ENCODE data around the gene KIR2DL3.
A peak's percentile ranks its signal among the peaks of the same experiment; 100 is the strongest.
"Not testable (repeated sequence)": the region's sequence is repeated elsewhere in the genome, so short reads cannot be mapped to it uniquely, and the experiment has no call there.

KIR2DL3 gene

GRCh38 chr19:54739587-54740497 lies 1.5 kb downstream of the KIR2DL3 start:
- no peaks in the 10 kb centered on the region for H3K27me3 ChIP-seq (ENCODE audit: insufficient read depth, poor library complexity, severe bottlenecking)
- no peak overlapping the region for H3K27ac ChIP-seq (ENCODE audit: poor library complexity, severe bottlenecking)
- H3K9me3 ChIP-seq (ENCODE audit: severe bottlenecking), result no peaks in the 10 kb centered on the region
- H3K4me3 ChIP-seq (ENCODE audit: severe bottlenecking), result no peak overlapping the region
- no peaks in the 10 kb centered on the region for H3K36me3 ChIP-seq (ENCODE audit: low read depth)
- ATAC-seq (ENCODE audit: low read depth), result no peak
- H3K4me1 ChIP-seq (ENCODE audit: insufficient read depth, poor library complexity, severe bottlenecking), result no peaks in the 10 kb centered on the region
- no peak for DNase-seq (ENCODE audit: low spot score)
- TF ChIP-seq CTCF (IDR thresholded peaks at IDR 0.05; ENCODE audit: poor library complexity, severe bottlenecking), result no peak

DNA sequence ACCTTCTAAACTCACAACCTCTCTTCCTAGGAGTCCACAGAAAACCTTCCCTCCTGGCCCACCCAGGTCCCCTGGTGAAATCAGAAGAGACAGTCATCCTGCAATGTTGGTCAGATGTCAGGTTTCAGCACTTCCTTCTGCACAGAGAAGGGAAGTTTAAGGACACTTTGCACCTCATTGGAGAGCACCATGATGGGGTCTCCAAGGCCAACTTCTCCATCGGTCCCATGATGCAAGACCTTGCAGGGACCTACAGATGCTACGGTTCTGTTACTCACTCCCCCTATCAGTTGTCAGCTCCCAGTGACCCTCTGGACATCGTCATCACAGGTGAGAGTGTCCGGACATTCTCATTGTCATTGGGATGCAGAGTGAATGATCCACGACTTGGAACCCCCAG lies 3.6 kb downstream of the KIR2DL3 start:
- not testable (repeated sequence) for H3K27me3 ChIP-seq (ENCODE audit: insufficient read depth, poor library complexity, severe bottlenecking); H3K27ac ChIP-seq (ENCODE audit: poor library complexity, severe bottlenecking); H3K9me3 ChIP-seq (ENCODE audit: severe bottlenecking); DNase-seq (ENCODE audit: low spot score); ATAC-seq (ENCODE audit: low read depth); H3K4me3 ChIP-seq (ENCODE audit: severe bottlenecking); H3K36me3 ChIP-seq (ENCODE audit: low read depth); H3K4me1 ChIP-seq (ENCODE audit: insufficient read depth, poor library complexity, severe bottlenecking)

DNA sequence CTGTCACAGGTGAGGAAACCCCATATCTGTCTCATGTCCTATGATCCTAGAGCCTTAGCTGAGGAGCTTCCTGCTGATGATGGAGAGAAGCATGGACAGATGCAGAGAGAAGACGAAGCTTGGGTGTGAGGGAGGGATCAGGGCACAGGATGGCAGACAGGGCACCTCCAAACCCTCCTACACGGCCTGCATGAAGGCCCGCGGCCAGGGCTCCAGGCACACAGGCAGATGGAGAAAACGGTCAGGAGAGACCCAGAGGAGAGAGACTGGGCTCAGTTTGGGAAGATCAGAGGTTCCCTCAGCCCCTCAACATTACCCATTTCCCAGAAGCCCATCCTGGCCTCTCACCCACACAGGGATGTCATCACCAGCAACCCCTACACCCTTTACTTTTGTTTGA lies 5.8 kb downstream of the KIR2DL3 start:
- H3K36me3 ChIP-seq (ENCODE audit: low read depth); H3K9me3 ChIP-seq (ENCODE audit: severe bottlenecking); H3K4me3 ChIP-seq (ENCODE audit: severe bottlenecking); ATAC-seq (ENCODE audit: low read depth); H3K27me3 ChIP-seq (ENCODE audit: insufficient read depth, poor library complexity, severe bottlenecking); DNase-seq (ENCODE audit: low spot score); H3K27ac ChIP-seq (ENCODE audit: poor library complexity, severe bottlenecking); H3K4me1 ChIP-seq (ENCODE audit: insufficient read depth, poor library complexity, severe bottlenecking): not testable (repeated sequence)

GRCh38 chr19:54747614-54748322 lies 9.5 kb downstream of the KIR2DL3 start:
- H3K4me3 ChIP-seq (ENCODE audit: severe bottlenecking); H3K9me3 ChIP-seq (ENCODE audit: severe bottlenecking); H3K27me3 ChIP-seq (ENCODE audit: insufficient read depth, poor library complexity, severe bottlenecking); DNase-seq (ENCODE audit: low spot score); H3K36me3 ChIP-seq (ENCODE audit: low read depth); H3K4me1 ChIP-seq (ENCODE audit: insufficient read depth, poor library complexity, severe bottlenecking); H3K27ac ChIP-seq (ENCODE audit: poor library complexity, severe bottlenecking): not testable (repeated sequence)
- peak; percentile 72 for ATAC-seq (ENCODE audit: low read depth)

- H3K4me3 ChIP-seq (ENCODE audit: severe bottlenecking); H3K9me3 ChIP-seq (ENCODE audit: severe bottlenecking): not testable (repeated sequence)
Measured at GRCh38 chr19:54750276-54750675, 12.0 kb downstream of the KIR2DL3 start.

GRCh38 chr19:54756204-54757110 lies 18.1 kb downstream of the KIR2DL3 start:
- DNase-seq (ENCODE audit: low spot score); H3K27me3 ChIP-seq (ENCODE audit: insufficient read depth, poor library complexity, severe bottlenecking); H3K9me3 ChIP-seq (ENCODE audit: severe bottlenecking); H3K4me3 ChIP-seq (ENCODE audit: severe bottlenecking); H3K36me3 ChIP-seq (ENCODE audit: low read depth); ATAC-seq (ENCODE audit: low read depth); H3K27ac ChIP-seq (ENCODE audit: poor library complexity, severe bottlenecking); H3K4me1 ChIP-seq (ENCODE audit: insufficient read depth, poor library complexity, severe bottlenecking): not testable (repeated sequence)

More at GRCh38 chr19:54750276-54750675, 12.0 kb downstream of the KIR2DL3 start:
- H3K36me3 ChIP-seq (ENCODE audit: low read depth); H3K27me3 ChIP-seq (ENCODE audit: insufficient read depth, poor library complexity, severe bottlenecking); H3K4me1 ChIP-seq (ENCODE audit: insufficient read depth, poor library complexity, severe bottlenecking); DNase-seq (ENCODE audit: low spot score); ATAC-seq (ENCODE audit: low read depth); H3K27ac ChIP-seq (ENCODE audit: poor library complexity, severe bottlenecking): not testable (repeated sequence)

- not testable (repeated sequence) for H3K4me1 ChIP-seq (ENCODE audit: insufficient read depth, poor library complexity, severe bottlenecking); H3K27ac ChIP-seq (ENCODE audit: poor library complexity, severe bottlenecking); H3K9me3 ChIP-seq (ENCODE audit: severe bottlenecking); H3K4me3 ChIP-seq (ENCODE audit: severe bottlenecking); H3K27me3 ChIP-seq (ENCODE audit: insufficient read depth, poor library complexity, severe bottlenecking); DNase-seq (ENCODE audit: low spot score); H3K36me3 ChIP-seq (ENCODE audit: low read depth); ATAC-seq (ENCODE audit: low read depth)
Measured at GRCh38 chr19:54758577-54758976, 20.3 kb downstream of the KIR2DL3 start.

DNA sequence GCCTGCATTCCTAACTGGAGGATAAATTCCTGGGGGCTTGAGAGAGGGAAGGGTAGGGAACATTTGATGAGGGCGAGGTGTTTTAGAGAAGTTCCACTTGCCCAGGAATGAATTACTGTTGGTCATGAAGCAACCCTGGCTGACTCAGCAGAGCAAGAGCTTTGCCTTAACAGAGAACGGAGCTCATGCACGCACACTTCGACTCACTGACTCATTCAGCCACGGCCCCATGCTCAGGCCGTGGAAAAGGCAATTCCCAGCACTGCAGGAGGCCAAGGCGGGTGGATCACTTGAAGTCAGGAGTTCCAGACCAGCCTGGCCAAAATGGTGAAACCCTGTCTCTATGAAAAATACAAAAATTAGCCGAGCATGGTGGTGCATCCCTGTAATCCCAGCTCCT lies 25.9 kb downstream of the KIR2DL3 start:
- H3K27ac ChIP-seq (ENCODE audit: poor library complexity, severe bottlenecking); DNase-seq (ENCODE audit: low spot score); H3K36me3 ChIP-seq (ENCODE audit: low read depth); ATAC-seq (ENCODE audit: low read depth); H3K9me3 ChIP-seq (ENCODE audit: severe bottlenecking); H3K4me3 ChIP-seq (ENCODE audit: severe bottlenecking); H3K27me3 ChIP-seq (ENCODE audit: insufficient read depth, poor library complexity, severe bottlenecking); H3K4me1 ChIP-seq (ENCODE audit: insufficient read depth, poor library complexity, severe bottlenecking): not testable (repeated sequence)

GRCh38 chr19:54766464-54766863 lies 28.2 kb downstream of the KIR2DL3 start:
- not testable (repeated sequence) for DNase-seq (ENCODE audit: low spot score); H3K4me3 ChIP-seq (ENCODE audit: severe bottlenecking); H3K36me3 ChIP-seq (ENCODE audit: low read depth); H3K4me1 ChIP-seq (ENCODE audit: insufficient read depth, poor library complexity, severe bottlenecking); H3K27ac ChIP-seq (ENCODE audit: poor library complexity, severe bottlenecking); H3K27me3 ChIP-seq (ENCODE audit: insufficient read depth, poor library complexity, severe bottlenecking); H3K9me3 ChIP-seq (ENCODE audit: severe bottlenecking); ATAC-seq (ENCODE audit: low read depth)

GRCh38 chr19:54769646-54770045 lies 31.3 kb downstream of the KIR2DL3 start, which contains the start of gene KIR2DL1:
Gene KIR2DL1 (plus strand): TSS chr19:54769793. CDS start chr19:54769851, 58 bp downstream.
- H3K4me1 ChIP-seq (ENCODE audit: insufficient read depth, poor library complexity, severe bottlenecking); H3K9me3 ChIP-seq (ENCODE audit: severe bottlenecking); H3K4me3 ChIP-seq (ENCODE audit: severe bottlenecking); H3K27me3 ChIP-seq (ENCODE audit: insufficient read depth, poor library complexity, severe bottlenecking); ATAC-seq (ENCODE audit: low read depth); H3K27ac ChIP-seq (ENCODE audit: poor library complexity, severe bottlenecking); DNase-seq (ENCODE audit: low spot score); H3K36me3 ChIP-seq (ENCODE audit: low read depth): not testable (repeated sequence)

Data from RWPE2 (cell line).